ENCODE data around the gene SERPINB10.

DNA sequence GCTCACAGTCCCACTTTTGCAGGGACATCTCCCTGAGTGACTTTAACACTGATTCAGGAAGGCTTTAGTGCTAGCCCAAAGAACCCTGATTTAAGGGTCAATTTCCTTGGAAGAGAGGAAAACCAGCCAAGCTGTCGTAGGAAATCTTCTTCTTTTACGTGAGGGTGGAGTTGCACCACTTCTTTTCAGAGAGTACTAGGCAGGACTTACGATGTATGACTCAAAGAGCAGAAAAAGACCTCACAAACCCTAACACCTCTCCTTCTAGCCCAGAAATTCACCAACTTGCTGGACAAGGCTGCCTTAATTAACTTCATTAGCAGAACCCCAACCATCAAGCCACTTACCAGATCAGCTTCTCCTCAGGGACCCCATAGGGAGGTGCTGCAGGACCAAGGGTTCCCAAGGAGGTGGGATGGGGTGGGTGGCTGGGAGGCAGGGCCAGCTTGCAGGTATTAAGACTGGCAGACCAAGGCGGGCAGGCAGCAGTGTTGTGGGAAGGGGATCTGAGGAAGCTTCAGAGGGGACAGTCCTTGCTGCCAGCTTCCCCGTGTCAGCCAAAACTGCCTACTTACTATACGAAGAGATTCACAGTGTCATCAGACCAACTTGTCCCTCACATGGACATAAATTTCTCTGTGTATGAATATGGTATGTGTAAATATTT, 13.5 kb upstream of the SERPINB10 start:
- TF ChIP-seq, protein P1, sequence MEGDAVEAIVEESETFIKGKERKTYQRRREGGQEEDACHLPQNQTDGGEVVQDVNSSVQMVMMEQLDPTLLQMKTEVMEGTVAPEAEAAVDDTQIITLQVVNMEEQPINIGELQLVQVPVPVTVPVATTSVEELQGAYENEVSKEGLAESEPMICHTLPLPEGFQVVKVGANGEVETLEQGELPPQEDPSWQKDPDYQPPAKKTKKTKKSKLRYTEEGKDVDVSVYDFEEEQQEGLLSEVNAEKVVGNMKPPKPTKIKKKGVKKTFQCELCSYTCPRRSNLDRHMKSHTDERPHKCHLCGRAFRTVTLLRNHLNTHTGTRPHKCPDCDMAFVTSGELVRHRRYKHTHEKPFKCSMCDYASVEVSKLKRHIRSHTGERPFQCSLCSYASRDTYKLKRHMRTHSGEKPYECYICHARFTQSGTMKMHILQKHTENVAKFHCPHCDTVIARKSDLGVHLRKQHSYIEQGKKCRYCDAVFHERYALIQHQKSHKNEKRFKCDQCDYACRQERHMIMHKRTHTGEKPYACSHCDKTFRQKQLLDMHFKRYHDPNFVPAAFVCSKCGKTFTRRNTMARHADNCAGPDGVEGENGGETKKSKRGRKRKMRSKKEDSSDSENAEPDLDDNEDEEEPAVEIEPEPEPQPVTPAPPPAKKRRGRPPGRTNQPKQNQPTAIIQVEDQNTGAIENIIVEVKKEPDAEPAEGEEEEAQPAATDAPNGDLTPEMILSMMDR (IDR thresholded peaks at IDR 0.05; ENCODE audit: borderline replicate concordance, extremely low read depth, low read length, poor library complexity, severe bottlenecking) = no peak
- TF ChIP-seq EZH2 (IDR thresholded peaks at IDR 0.05; ENCODE audit: borderline replicate concordance, low read depth, low read length, severe bottlenecking) = no peak
